ENCODE results near the gene CAPN2. TPM values are rescaled to one million over a fixed set of nuclear protein-coding genes. Genes with fewer than 3 reads are reported as not detected.
A peak's percentile ranks its signal among the peaks of the same experiment; 100 is the strongest.

The CAPN2 gene
- polyA plus RNA-seq, 2 donors: 89.8 to 159 TPM

- 70% methylated on average over 3 of the region's 3 CpGs for WGBS, 2 donors
- Histone ChIP-seq H3K27me3 (ENCODE audit: control insufficient read depth in 1 of 2, insufficient read depth in 2 of 2, low read length in 2 of 2) (no peaks in the 10 kb centered on the region), H3K27ac (ENCODE audit: low read depth in 2 of 2, low read length in 1 of 2) (no peak overlapping the region), H3K9me3 (ENCODE audit: control insufficient read depth in 2 of 2, insufficient read depth in 1 of 2, low read depth in 1 of 2, low read length in 1 of 2) (no peaks in the 10 kb centered on the region), H3K36me3 (ENCODE audit: control insufficient read depth in 2 of 2, insufficient read depth in 2 of 2, low read length in 1 of 2) (no peaks in the 10 kb centered on the region), H3K4me1 (ENCODE audit: control insufficient read depth in 2 of 2, insufficient read depth in 2 of 2, low read length in 1 of 2) (peaks cover 2 to 4% of the 10 kb centered on the region in 2 donors), H3K4me3 (ENCODE audit: low read depth in 1 of 2, low read length in 2 of 2) (no peak overlapping the region)
Measured at GRCh38 chr1:223709598-223709997, 2.7 kb upstream of the CAPN2 start.

GRCh38 chr1:223710179-223711133 is 1.9 kb upstream of the CAPN2 start:
- peaks cover 5 to 8% of the 10 kb centered on the region in 2 donors for H3K4me1 ChIP-seq (ENCODE audit: control insufficient read depth in 2 of 2, insufficient read depth in 2 of 2, low read length in 1 of 2)
- H3K27me3 ChIP-seq (ENCODE audit: control insufficient read depth in 1 of 2, insufficient read depth in 2 of 2, low read length in 2 of 2): no peaks in the 10 kb centered on the region
- H3K36me3 ChIP-seq (ENCODE audit: control insufficient read depth in 2 of 2, insufficient read depth in 2 of 2, low read length in 1 of 2): peaks cover 0 to 2% of the 10 kb centered on the region in 2 donors
- no peak overlapping the region for H3K27ac ChIP-seq (ENCODE audit: low read depth in 2 of 2, low read length in 1 of 2)
- H3K9me3 ChIP-seq (ENCODE audit: control insufficient read depth in 2 of 2, insufficient read depth in 1 of 2, low read depth in 1 of 2, low read length in 1 of 2): no peaks in the 10 kb centered on the region
- WGBS, 2 donors: 85 to 92% methylated on average over 12 of the region's 12 CpGs
- H3K4me3 ChIP-seq (ENCODE audit: low read depth in 1 of 2, low read length in 2 of 2): no peak overlapping the region

- H3K36me3 ChIP-seq (ENCODE audit: control insufficient read depth in 2 of 2, insufficient read depth in 2 of 2, low read length in 1 of 2): peaks cover 0 to 2% of the 10 kb centered on the region in 2 donors
- WGBS, 2 donors: 66 to 85% methylated on average over 1 of the region's 1 CpG
- H3K27ac ChIP-seq (ENCODE audit: low read depth in 2 of 2, low read length in 1 of 2): no peak overlapping the region
- no peaks in the 10 kb centered on the region for H3K27me3 ChIP-seq (ENCODE audit: control insufficient read depth in 1 of 2, insufficient read depth in 2 of 2, low read length in 2 of 2)
- H3K9me3 ChIP-seq (ENCODE audit: control insufficient read depth in 2 of 2, insufficient read depth in 1 of 2, low read depth in 1 of 2, low read length in 1 of 2): no peaks in the 10 kb centered on the region
- H3K4me3 ChIP-seq (ENCODE audit: low read depth in 1 of 2, low read length in 2 of 2): no peak overlapping the region
- H3K4me1 ChIP-seq (ENCODE audit: control insufficient read depth in 2 of 2, insufficient read depth in 2 of 2, low read length in 1 of 2): peaks cover 4 to 9% of the 10 kb centered on the region in 2 donors
Measured at GRCh38 chr1:223711173-223711572, 1.2 kb upstream of the CAPN2 start.

GRCh38 chr1:223711747-223712193 is 569 bp upstream of the CAPN2 start:
- Histone ChIP-seq H3K27ac (ENCODE audit: low read depth in 2 of 2, low read length in 1 of 2) (peak overlapping the region; percentile 92 to 98), H3K4me3 (ENCODE audit: low read depth in 1 of 2, low read length in 2 of 2) (peak overlapping the region; percentile 78 to 93), H3K4me1 (ENCODE audit: control insufficient read depth in 2 of 2, insufficient read depth in 2 of 2, low read length in 1 of 2) (peaks cover 4 to 14% of the 10 kb centered on the region in 2 donors), H3K9me3 (ENCODE audit: control insufficient read depth in 2 of 2, insufficient read depth in 1 of 2, low read depth in 1 of 2, low read length in 1 of 2) (no peaks in the 10 kb centered on the region), H3K36me3 (ENCODE audit: control insufficient read depth in 2 of 2, insufficient read depth in 2 of 2, low read length in 1 of 2) (peaks cover 0 to 5% of the 10 kb centered on the region in 2 donors), H3K27me3 (ENCODE audit: control insufficient read depth in 1 of 2, insufficient read depth in 2 of 2, low read length in 2 of 2) (no peaks in the 10 kb centered on the region)
- WGBS, 2 donors: 60 to 61% methylated on average over 15 of the region's 15 CpGs

GRCh38 chr1:223712850-223713474 is 623 bp downstream of the CAPN2 start:
- no peaks in the 10 kb centered on the region for H3K27me3 ChIP-seq (ENCODE audit: control insufficient read depth in 1 of 2, insufficient read depth in 2 of 2, low read length in 2 of 2)
- WGBS, 2 donors: 1 to 2% methylated on average over 37 to 40 of the region's 40 CpGs
- peaks cover 4 to 15% of the 10 kb centered on the region in 2 donors for H3K4me1 ChIP-seq (ENCODE audit: control insufficient read depth in 2 of 2, insufficient read depth in 2 of 2, low read length in 1 of 2)
- peak overlapping the region; percentile 92 to 98 for H3K27ac ChIP-seq (ENCODE audit: low read depth in 2 of 2, low read length in 1 of 2)
- no peaks in the 10 kb centered on the region for H3K9me3 ChIP-seq (ENCODE audit: control insufficient read depth in 2 of 2, insufficient read depth in 1 of 2, low read depth in 1 of 2, low read length in 1 of 2)
- H3K4me3 ChIP-seq (ENCODE audit: low read depth in 1 of 2, low read length in 2 of 2): peak overlapping the region; percentile 78 to 93
- H3K36me3 ChIP-seq (ENCODE audit: control insufficient read depth in 2 of 2, insufficient read depth in 2 of 2, low read length in 1 of 2): peaks cover 0 to 10% of the 10 kb centered on the region in 2 donors

GRCh38 chr1:223713546-223714420 is 1.4 kb downstream of the CAPN2 start:
- H3K27me3 ChIP-seq (ENCODE audit: control insufficient read depth in 1 of 2, insufficient read depth in 2 of 2, low read length in 2 of 2): no peaks in the 10 kb centered on the region
- 18 to 37% methylated on average over 7 of the region's 7 CpGs for WGBS, 2 donors
- H3K9me3 ChIP-seq (ENCODE audit: control insufficient read depth in 2 of 2, insufficient read depth in 1 of 2, low read depth in 1 of 2, low read length in 1 of 2): no peaks in the 10 kb centered on the region
- H3K36me3 ChIP-seq (ENCODE audit: control insufficient read depth in 2 of 2, insufficient read depth in 2 of 2, low read length in 1 of 2): peaks cover 0 to 14% of the 10 kb centered on the region in 2 donors
- peak overlapping the region; percentile 78 to 93 for H3K4me3 ChIP-seq (ENCODE audit: low read depth in 1 of 2, low read length in 2 of 2)
- H3K27ac ChIP-seq (ENCODE audit: low read depth in 2 of 2, low read length in 1 of 2): peak overlapping the region; percentile 92 to 98
- H3K4me1 ChIP-seq (ENCODE audit: control insufficient read depth in 2 of 2, insufficient read depth in 2 of 2, low read length in 1 of 2): peaks cover 4 to 15% of the 10 kb centered on the region in 2 donors

GRCh38 chr1:223714421-223714724 is 2.0 kb downstream of the CAPN2 start:
- Histone ChIP-seq H3K9me3 (ENCODE audit: control insufficient read depth in 2 of 2, insufficient read depth in 1 of 2, low read depth in 1 of 2, low read length in 1 of 2) (no peaks in the 10 kb centered on the region), H3K4me3 (ENCODE audit: low read depth in 1 of 2, low read length in 2 of 2) (peak overlapping the region in 1 of 2 donors; percentile 78), H3K4me1 (ENCODE audit: control insufficient read depth in 2 of 2, insufficient read depth in 2 of 2, low read length in 1 of 2) (peaks cover 4 to 15% of the 10 kb centered on the region in 2 donors), H3K27me3 (ENCODE audit: control insufficient read depth in 1 of 2, insufficient read depth in 2 of 2, low read length in 2 of 2) (no peaks in the 10 kb centered on the region), H3K36me3 (ENCODE audit: control insufficient read depth in 2 of 2, insufficient read depth in 2 of 2, low read length in 1 of 2) (peaks cover under 1 to 17% of the 10 kb centered on the region in 2 donors), H3K27ac (ENCODE audit: low read depth in 2 of 2, low read length in 1 of 2) (peak overlapping the region in 1 of 2 donors; percentile 98)
- 70 to 86% methylated on average over 2 of the region's 2 CpGs for WGBS, 2 donors

- WGBS, 2 donors: 53 to 65% methylated on average over 9 of the region's 9 CpGs
- Histone ChIP-seq H3K27ac (ENCODE audit: low read depth in 2 of 2, low read length in 1 of 2) (peak overlapping the region; percentile 69 to 70), H3K27me3 (ENCODE audit: control insufficient read depth in 1 of 2, insufficient read depth in 2 of 2, low read length in 2 of 2) (no peaks in the 10 kb centered on the region), H3K4me3 (ENCODE audit: low read depth in 1 of 2, low read length in 2 of 2) (peak overlapping the region; percentile 28 to 39), H3K4me1 (ENCODE audit: control insufficient read depth in 2 of 2, insufficient read depth in 2 of 2, low read length in 1 of 2) (peaks cover 4 to 15% of the 10 kb centered on the region in 2 donors), H3K9me3 (ENCODE audit: control insufficient read depth in 2 of 2, insufficient read depth in 1 of 2, low read depth in 1 of 2, low read length in 1 of 2) (no peaks in the 10 kb centered on the region), H3K36me3 (ENCODE audit: control insufficient read depth in 2 of 2, insufficient read depth in 2 of 2, low read length in 1 of 2) (peaks cover 3 to 20% of the 10 kb centered on the region in 2 donors)
Measured at GRCh38 chr1:223714849-223715603, 2.7 kb downstream of the CAPN2 start.
